Measurements from ENCODE around the gene CD300LF.

The CD300LF gene

DNA sequence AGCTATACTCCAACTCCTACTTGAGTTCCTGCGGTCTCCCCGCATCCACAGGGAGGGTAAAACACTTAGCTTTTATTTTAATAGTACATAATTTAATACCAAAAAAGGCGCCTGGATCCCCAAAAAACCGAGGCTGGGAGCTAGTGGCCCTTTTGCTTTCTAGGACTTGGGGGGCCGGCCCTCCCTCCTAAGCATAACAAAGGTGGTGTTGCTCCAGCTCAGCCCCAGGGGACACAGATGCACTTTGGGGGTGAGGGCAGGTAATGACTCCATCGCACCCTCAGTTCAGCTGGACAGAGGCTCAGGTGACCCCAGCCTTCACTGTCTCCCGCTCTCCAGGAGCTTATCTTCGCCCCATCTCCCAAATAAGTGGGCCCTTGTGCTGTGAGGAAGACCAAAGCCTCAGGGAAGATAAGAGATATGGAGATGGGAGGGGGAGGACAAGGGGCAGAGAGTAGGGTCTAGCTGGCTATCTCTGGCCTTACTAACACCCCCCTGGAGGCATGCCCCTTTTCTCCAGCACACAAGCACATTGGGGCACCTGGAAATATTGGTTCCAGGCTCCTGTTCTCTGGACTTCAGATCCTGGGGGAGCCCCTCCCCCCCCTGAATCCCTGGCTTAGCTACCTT lies 32.9 kb upstream of the CD300LF start:
- DNase-seq = no peak

- DNase-seq = peak; percentile 32 to 72 (median 60)
Observed at GRCh38 chr17:74744714-74745547, 32.2 kb upstream of the CD300LF start.

DNA sequence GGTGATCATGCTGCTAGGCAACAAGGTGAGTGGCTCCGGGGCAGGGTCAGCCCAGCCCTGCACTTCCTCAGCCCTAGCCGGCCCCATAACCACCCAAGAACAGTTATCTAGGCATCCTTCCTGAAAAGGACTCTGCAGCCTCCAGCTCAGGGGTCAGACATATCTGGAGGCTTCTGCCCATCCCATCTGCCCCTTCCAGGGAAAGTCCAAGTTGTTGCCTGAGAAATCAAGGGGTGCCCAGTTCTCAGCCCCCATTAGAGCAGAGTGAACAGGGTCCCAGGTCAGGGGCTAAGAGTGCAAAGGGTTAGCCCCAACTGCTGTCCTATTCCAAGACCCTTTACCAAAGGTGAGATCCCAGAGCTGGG lies 31.6 kb upstream of the CD300LF start:
- DNase-seq = peak in 1 of 3 experiments; percentile 45

DNA sequence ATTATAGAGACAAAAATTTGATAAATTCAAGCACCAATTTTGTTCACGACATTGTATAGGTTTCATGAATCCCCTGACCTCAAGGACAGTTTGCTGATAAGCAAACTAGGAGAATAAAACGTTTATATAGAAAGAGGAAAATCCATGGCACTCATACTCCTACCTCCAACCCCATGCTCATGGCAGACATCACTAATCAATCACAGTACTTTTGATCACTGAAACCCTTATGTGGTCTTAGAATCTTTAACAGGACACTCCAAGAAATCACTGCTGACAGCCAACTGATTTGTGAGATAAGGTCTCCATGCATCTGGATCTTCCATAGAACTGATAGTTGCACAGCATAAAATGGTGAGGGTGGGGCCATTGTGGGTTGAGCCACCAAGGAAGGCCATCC lies 31.0 kb upstream of the CD300LF start:
- no peak for DNase-seq

DNA sequence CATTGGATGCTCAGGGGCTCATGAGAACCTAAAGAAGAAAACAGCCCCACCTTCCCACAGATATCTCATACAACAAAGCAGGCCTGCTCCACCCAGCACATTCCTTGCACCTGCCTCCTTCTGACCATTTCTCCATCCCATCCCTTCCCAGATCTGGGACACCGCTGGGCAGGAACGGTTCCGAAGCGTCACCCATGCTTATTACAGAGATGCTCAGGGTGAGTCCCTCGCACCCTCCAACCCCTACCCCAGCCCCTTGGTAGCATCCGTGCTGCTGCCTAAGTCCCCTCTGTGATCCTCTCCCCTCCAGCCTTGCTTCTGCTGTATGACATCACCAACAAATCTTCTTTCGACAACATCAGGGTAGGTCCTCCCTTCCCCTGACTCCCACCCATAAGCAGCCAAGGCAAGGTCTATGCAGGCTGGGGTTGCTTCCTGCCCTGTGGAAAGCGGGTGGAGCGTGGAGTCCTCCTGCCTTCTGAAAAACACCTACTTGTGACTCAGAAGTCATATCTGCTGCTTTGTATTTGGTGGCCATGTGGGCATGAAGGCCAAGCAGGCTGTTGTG lies 30.3 kb upstream of the CD300LF start:
- no peak for DNase-seq

- DNase-seq = peak in 2 of 3 experiments; percentile 65 to 75
Observed at GRCh38 chr17:74742153-74742515, 29.4 kb upstream of the CD300LF start.

GRCh38 chr17:74740641-74741387 lies 28.1 kb upstream of the CD300LF start:
- DNase-seq = no peak

- no peak for DNase-seq
Observed at GRCh38 chr17:74740173-74740572, 27.4 kb upstream of the CD300LF start.

GRCh38 chr17:74739227-74739831 lies 26.6 kb upstream of the CD300LF start:
- no peak for DNase-seq

DNA sequence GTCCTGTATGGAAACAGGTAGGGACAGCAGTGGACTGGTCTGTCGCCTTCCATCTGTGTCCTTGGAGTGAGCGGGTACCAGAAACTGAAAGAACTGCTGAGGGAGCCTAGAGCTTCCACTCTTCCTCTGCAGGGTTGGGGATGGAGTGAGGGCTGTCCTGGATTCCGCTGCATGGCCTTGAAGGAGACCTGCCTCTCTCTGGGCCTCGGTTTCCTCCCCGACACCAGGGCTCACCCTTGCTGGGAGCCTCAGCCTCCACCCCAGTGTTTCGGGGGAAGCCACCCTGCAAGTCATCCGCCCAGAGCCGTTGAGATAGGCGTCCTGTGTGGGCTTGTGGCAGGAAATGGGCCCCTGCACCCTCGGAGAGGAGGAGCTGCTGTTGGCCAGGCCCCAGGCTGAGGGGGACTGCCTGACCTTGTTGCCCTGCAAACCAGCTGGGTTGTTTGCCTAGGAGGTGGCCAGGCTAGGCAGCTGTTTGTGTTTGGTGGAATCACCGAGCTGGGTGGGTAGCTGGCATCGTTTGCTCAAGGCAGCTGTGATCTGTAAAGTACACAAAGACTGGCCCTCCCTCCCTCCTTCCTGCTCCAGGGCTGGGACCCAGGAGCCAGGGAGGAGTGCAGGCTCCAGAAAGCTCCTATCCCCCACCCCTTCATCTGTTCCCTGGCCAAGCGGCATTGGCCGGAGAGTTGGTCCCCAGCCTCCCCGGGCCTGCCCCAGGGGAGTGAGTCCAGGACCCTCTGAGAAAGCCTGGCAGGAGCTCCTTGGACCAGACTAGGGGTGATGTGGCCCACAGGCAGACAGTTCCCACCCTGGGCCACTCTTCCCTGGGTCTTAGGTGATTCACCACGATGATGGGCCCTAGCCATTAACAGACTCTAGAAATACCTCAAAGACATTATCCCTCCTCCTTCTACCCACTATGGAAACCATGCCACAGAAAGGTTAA lies 25.6 kb upstream of the CD300LF start:
- DNase-seq = peak in 1 of 3 experiments; percentile 26

DNA sequence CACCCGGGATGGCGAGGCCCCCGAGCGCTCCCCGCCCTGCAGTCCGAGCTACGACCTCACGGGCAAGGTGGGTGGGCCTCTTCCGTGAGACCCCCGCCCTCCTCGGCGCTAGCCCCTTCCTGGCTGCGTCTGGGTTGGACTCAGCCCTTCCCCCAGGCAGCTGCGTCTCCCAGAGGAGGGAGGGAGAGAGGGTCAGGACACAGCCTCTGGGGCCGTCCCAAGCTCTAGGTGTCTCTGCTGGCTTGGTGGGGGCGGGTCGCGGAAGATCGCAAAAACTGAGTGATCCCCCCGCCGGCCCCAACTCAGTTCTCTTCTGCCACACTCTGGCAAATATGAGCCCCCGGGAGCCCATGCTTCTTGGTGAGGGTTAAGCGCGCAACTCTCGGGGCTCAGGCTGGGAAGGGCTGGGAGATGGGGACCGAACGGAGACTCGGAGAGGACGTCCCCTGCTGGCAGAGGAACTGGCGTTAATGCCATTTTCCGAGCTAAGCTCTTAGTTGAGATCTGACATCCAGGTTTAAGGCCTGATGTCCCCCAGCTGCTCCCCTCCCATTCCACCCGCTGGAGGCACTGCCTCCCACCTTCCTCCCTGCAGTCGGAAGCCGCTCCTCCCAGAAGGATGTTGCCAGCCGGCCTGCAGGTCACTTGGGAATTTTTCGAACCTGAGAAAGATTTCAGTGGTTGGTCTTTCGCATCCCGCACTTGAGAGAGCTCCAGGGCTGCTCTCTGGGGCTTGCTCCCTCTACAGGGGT lies 24.8 kb upstream of the CD300LF start:
- peak in 1 of 3 experiments; percentile 10 for DNase-seq

DNA sequence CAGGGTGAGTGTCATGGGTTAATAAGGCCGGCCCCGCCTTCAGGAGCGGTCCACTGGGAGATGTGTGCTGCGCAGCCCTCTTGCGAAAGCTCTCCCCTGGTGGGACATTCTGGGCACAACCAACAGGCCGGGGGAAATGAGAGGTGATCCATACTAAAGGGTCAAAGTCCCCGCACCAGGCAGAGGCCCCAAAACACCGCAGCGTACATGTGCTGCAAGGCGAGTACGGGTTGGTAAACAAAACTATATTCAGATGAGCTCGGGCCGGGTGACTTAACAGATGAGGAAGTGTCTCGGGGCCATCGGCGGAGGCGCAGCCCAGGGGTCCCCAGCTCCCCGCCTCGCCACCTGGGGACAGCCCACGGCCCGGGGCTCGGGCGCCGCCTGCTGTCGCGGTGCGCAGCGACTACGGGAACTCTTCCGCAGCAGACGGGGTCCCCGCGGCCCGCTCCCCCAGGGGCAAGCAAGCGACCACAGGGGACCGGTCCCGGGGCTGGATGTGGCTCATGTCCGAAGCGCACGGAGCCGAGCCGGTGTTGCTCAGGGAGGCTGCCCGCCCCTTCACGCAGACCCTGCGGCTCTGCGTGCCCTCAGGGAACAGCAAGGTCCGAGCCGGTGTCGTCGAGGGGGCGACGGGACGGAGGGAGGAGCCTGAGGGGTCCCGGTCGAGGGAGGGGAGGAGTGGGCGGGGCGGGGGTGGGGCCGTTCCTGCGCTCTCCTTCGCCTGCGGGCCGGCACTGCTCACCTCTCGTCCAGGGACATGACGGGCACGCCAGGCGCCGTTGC lies 24.0 kb upstream of the CD300LF start, which contains the start of gene RAB37:
Gene RAB37, plus strand, starts transcription at position 744 of the 786 bp plus-strand sequence. Its CDS starts 17 bp downstream, at position 761.
- peak in 1 of 3 experiments; percentile 13 for DNase-seq

- DNase-seq = no peak
Observed at GRCh38 chr17:74734256-74734655, 21.5 kb upstream of the CD300LF start.

DNA sequence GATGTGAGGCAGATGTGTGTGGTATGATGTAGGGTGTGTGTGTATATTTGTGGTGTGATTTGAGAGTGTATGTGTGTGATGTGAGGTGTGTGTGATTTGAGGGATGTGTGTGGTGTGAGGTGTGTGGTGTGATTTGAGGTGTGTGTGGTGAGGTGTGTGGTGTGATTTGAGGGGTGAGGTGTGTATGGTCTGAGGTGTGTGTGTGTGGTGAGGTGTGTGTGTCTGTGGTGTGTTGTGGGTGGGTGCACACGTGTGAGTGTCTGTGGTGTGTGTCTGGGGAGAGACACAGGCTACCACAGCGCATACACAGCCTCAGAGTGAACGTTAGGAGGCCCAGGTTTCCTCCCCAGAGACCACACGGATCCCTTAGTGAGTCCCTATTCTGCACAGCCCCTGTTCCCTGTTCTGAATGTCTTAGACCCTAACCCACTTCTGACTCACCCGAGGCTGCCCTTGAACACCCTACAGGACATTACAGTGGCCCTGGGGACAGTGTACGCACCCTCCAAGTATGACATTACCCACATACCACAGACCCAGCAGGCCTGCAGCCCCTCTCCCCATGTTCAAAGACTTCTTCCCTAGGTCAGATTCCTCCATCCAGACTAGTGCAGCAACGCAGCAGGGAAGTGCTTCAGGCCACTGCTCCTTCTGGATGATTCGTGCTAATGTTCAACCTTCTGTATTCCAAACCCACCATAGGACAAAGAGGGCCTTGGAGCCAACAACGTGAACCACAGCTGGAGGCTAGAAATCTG lies 20.8 kb upstream of the CD300LF start:
- no peak for DNase-seq

DNA sequence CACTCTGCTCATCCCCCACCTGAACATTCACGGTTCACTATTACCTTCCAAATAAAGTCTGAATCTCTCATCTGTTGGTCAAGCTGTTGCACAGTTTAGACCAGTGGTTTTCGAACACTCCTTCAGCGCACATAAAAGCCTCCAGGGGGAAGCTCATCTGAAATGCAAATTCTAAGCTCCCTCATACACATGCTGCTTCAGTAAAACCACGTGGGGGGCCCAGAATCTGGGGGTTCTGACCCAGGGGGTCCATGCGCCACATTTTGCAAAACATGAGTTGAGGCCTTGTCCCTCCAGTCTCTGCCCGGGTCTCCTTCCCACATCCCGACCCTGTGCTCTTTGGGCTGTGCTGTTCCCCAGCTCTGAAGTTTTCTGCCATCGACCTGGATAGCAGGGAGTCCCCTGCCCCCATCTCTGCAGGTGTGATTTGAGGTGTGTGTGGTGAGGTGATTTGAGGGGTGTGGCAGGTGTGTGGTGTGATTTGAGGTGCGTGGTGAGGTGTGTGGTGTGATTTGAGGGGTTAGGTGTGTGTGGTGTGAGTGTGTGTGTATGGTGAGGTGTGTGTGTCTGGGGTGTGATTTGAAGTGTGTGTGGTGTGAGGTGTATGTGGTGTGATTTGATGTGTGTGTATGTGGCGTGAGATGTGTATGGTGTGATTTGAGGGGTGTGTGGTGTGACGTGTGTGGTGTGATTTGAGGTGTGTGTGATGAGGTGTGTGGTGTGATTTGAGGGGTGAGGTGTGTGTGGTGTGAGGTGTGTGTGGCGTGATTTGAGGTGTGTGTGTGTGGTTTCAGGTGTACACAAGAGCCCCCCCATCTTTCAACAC lies 19.5 kb upstream of the CD300LF start:
- DNase-seq = no peak

GRCh38 chr17:74731347-74731605 lies 18.6 kb upstream of the CD300LF start:
- DNase-seq = no peak

DNA sequence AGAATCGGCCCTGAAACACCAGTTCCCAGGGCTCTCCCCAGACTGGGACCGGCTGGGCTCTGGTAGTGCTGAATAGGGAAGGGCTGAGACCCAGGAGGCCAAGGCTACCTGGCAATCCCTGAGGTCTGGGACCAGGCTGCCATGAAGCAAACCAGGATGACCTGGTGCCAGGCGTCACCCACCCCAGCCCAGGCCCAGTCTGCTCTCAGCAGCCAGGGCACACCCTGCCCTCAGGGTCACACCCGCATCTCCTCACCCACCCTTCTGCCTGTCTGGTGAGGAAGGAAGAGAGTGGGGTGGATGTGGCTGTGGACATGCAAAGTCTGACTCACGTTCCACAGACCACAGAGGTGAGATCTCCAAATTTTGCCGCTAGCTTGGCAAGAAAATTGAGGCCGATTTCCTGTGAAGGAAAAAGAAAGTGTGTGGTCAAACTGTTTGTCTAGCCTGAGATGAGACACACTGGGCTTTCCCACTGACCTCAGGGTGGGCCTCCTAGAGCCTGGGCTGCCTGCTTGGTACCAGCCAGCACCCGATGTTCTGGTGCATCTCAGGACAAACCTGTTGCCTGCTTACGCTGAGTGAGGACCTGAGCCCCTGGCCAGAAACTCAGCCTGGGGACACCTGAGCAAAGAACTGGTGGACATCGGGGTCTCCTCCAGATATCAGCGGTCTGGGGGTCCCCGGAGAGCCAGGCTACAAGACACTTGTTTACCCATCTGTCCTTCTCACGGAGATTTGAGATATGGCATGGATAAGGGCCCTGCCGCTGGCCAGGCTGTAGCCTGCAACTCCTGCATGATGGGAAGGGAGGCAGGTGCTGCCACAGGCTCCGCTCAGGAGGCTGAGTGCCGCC lies 18.0 kb upstream of the CD300LF start:
- no peak for DNase-seq

GRCh38 chr17:74729866-74730265 lies 17.1 kb upstream of the CD300LF start:
- no peak for DNase-seq

All from NCI-H1417 (cell line).